NK-92 (cell line): Measurements from ENCODE around the gene CDK5R1.
"Not testable (repeated sequence)": the region's sequence is repeated elsewhere in the genome, so short reads cannot be mapped to it uniquely, and the experiment has no call there.

Experiments used
- DNase-seq: peaks from one replicate; lab custom pipeline; 2025; ENCODE audit not compliant: unreplicated experiment; lab: John Stamatoyannopoulos, UW

CDK5R1 gene

GRCh38 chr17:32486701-32487472, at the start of gene CDK5R1:
Gene CDK5R1, plus strand, starts transcription at chr17:32486993. Its CDS starts 628 bp downstream, at chr17:32487621.
- DNase-seq, result no peak

- no peak for DNase-seq
Measured at GRCh38 chr17:32440722-32441121, 46.1 kb upstream of the CDK5R1 start.

GRCh38 chr17:32441886-32442285, 44.9 kb upstream of the CDK5R1 start:
- no peak for DNase-seq

- DNase-seq, result no peak
Measured at GRCh38 chr17:32443827-32444300, 42.9 kb upstream of the CDK5R1 start.

- DNase-seq, result peak; percentile 91
Measured at GRCh38 chr17:32444301-32445073, 42.3 kb upstream of the CDK5R1 start, which contains the start of gene PSMD11. Gene PSMD11, plus strand, starts transcription at chr17:32444510. Its CDS starts 14 bp downstream, at chr17:32444524.

GRCh38 chr17:32445074-32445415, 41.7 kb upstream of the CDK5R1 start:
- DNase-seq, result no peak

GRCh38 chr17:32445497-32445896, 41.3 kb upstream of the CDK5R1 start:
- no peak for DNase-seq

- no peak for DNase-seq
Measured at GRCh38 chr17:32445971-32446370, 40.8 kb upstream of the CDK5R1 start.

- no peak for DNase-seq
Measured at GRCh38 chr17:32446949-32447348, 39.8 kb upstream of the CDK5R1 start.

- DNase-seq, result no peak
Measured at GRCh38 chr17:32449963-32450362, 36.8 kb upstream of the CDK5R1 start.

GRCh38 chr17:32450379-32450778, 36.4 kb upstream of the CDK5R1 start:
- DNase-seq, result not testable (repeated sequence)

- DNase-seq, result no peak
Measured at GRCh38 chr17:32451879-32452278, 34.9 kb upstream of the CDK5R1 start.

- no peak for DNase-seq
Measured at GRCh38 chr17:32452281-32452680, 34.5 kb upstream of the CDK5R1 start.

- no peak for DNase-seq
Measured at GRCh38 chr17:32453370-32453769, 33.4 kb upstream of the CDK5R1 start.

GRCh38 chr17:32458371-32458770, 28.4 kb upstream of the CDK5R1 start:
- no peak for DNase-seq

- no peak for DNase-seq
Measured at GRCh38 chr17:32460054-32460453, 26.7 kb upstream of the CDK5R1 start.

- DNase-seq, result no peak
Measured at GRCh38 chr17:32461498-32461852, 25.3 kb upstream of the CDK5R1 start.

- no peak for DNase-seq
Measured at GRCh38 chr17:32461853-32462617, 24.8 kb upstream of the CDK5R1 start.

- no peak for DNase-seq
Measured at GRCh38 chr17:32463304-32463703, 23.5 kb upstream of the CDK5R1 start.

- no peak for DNase-seq
Measured at GRCh38 chr17:32464374-32464773, 22.4 kb upstream of the CDK5R1 start.

GRCh38 chr17:32467949-32468348, 18.8 kb upstream of the CDK5R1 start:
- no peak for DNase-seq
